Measurements from ENCODE around the gene HOXB1. TPM values are rescaled to one million over a fixed set of nuclear protein-coding genes. Genes with fewer than 3 reads are reported as not detected.

The HOXB1 gene
- total RNA-seq, 1 experiment from 2014 or later: not detected

DNA sequence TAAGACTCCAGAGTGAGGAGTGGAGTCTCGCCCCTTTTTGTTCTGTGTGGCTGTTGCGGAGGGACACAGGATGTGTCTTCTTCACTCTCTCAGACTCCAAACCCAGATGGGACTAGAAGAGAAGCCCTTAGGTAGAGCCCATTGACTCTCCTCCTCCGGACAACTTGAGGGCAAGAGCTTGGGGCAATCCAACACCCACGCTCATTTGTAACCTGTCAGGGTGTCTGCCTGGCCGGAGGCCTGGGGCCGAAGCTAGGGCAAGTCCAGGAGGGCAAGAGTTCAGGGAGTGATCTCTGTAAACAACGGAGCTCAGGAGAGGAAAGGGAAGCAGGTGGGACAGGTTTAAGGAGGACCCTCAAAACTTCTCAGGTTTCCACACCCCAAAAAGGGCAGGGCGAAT lies 1.4 kb upstream of the HOXB1 start:
- in situ Hi-C loops (cut with HindIII; ENCODE audit: low pct_unique_long_range_greater_than_20kb, low sequenced_read_pairs): no loop called here
- no peak for DNase-seq (ENCODE audit: low read depth)

DNA sequence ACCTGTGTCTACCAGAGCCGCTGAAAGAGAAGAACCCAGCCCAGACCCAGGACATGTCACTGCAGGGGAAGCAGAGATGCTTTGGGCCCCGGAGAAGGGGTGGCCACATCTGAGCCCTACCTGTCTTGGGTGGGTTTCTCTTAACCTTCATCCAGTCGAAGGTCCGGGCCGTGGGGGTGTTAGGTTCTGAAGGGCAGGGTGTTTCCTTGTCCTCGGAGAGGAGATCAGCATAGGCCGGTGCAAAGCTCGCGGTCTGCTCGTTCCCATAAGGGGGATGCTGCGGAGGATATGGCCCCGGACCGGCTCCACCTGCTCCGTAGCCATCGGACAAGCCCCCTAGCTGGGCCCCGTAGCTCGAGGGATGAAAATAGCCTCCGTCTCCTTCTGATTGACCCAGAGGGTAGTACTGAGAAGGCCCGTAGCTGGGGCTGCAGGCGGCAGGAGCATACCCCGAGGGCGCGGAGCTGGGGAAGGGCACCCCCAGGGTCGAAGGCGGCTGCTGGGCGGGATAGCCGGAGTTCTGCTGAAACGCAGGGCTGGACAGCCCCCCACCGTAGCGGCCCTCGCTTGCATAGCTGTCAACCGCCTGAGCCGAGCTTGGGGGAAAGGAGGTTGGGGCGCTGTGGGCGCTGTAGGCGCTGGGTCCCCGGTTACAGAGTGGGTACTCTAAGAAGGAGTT lies 464 bp downstream of the HOXB1 start:
- no peak for DNase-seq (ENCODE audit: low read depth)
- in situ Hi-C loops (cut with HindIII; ENCODE audit: low pct_unique_long_range_greater_than_20kb, low sequenced_read_pairs): no loop called here

DNA sequence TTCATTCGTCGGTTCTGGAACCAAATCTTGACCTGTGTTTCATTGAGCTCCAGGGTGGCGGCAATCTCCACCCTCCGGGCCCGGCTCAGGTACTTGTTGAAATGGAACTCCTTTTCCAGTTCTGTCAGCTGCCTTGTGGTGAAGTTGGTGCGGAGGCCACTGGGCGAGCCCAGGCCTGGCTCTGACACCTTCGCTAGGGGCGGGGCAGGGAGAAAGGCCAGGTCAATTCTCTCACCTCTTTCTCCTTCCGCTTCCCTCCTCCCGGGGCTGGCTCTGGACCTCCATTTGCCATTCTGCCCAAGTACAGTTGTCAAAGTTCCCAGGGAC lies 1.2 kb downstream of the HOXB1 start:
- in situ Hi-C loops (cut with HindIII; ENCODE audit: low pct_unique_long_range_greater_than_20kb, low sequenced_read_pairs): no loop called here
- DNase-seq (ENCODE audit: low read depth): no peak

DNA sequence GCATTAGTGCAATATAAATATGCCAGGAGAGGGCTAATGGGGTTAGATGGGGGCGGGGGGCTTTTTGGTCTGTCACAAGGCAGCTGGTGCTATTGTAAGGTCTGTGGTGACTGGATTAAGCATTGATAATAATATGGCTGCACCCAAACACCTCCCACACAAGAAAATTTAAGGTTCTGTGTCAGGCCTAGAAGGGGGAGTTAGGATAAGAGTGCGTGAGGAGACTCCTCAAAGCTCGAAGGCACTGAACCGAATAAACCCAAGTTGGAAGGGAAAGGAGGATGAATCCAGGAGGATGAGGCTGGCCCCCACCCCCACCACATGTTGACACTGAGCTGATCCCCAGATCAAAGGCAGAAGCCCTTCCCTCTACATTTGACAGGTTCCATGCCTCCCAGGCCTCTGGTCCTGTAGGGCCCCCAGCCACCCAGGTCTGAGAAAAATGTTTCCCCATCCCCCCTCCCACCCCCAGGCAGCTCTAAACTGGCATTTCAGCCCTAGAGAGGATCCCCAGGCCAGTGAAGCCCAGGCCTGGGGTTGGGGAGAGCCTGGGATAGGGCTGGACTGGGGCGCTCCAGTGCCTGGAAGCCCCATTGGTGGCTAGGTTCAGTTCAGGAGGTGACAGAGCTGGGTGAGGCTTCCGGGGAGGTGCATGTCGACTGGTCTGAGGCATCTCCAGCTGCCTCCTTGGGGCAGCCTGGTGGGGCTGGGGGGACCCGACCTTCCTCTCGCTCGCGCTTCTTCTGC lies 1.7 kb downstream of the HOXB1 start:
- in situ Hi-C loops (cut with HindIII; ENCODE audit: low pct_unique_long_range_greater_than_20kb, low sequenced_read_pairs): no loop called here
- no peak for DNase-seq (ENCODE audit: low read depth)

DNA sequence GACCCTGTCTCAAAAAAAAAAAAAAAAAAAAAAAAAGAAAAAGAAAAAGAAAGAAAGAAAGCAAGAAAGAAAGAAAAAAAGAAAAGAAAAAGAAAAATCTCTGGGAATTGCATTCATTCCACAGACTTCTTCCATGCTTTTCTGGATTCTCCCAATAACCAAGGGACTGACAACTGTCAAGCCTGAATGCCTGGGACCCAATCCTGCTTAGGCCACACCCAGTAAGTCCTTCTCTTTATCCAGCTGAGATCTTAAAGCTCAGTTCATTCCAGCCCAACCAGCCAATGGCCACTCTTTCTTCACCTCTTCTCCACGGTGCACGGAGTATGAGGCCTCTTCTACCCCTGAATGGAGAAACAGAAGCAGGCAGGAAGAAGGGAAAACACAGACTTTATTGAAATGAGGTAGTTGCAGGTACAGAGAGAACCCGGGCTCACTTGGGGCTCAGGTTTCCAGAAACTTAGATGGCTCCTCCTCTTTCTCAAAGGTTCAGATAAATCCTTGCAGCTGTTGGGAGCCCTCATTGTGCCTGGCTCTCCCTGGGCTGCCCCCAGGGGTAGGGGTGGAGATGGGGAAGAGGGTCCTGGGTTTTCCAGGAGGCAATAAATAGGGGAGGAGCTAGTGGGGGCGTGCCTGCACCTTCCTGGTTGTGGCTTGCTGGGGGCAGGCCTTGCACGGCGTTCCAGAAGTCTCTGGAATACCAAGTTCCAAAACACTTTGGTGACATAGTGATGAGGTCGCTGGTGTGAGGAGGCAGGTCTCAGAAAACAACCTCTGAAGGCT lies 2.5 kb downstream of the HOXB1 start:
- no peak for DNase-seq (ENCODE audit: low read depth)
- in situ Hi-C loops (cut with HindIII; ENCODE audit: low pct_unique_long_range_greater_than_20kb, low sequenced_read_pairs): no loop called here

DNA sequence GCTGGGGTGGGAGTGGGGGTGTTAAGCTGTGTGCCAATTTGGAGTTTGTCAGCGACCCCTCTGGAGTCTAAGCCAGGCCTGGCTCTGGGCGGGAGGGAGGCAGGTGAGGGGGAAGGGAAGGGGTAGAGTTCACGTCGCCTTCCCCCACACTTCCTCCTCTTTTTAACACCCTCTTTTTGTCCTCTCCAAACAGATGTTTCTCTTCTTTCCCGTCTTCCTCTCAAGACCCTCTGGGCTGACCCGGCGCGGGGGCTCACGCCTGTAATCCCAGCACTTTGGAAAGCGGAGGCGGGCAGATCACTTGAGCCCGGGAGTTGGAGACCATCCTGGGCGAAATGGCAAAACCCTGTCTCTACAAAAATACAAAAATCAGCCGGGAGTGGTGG lies 3.3 kb downstream of the HOXB1 start:
- DNase-seq (ENCODE audit: low read depth): no peak
- in situ Hi-C loops (cut with HindIII; ENCODE audit: low pct_unique_long_range_greater_than_20kb, low sequenced_read_pairs): no loop called here

DNA sequence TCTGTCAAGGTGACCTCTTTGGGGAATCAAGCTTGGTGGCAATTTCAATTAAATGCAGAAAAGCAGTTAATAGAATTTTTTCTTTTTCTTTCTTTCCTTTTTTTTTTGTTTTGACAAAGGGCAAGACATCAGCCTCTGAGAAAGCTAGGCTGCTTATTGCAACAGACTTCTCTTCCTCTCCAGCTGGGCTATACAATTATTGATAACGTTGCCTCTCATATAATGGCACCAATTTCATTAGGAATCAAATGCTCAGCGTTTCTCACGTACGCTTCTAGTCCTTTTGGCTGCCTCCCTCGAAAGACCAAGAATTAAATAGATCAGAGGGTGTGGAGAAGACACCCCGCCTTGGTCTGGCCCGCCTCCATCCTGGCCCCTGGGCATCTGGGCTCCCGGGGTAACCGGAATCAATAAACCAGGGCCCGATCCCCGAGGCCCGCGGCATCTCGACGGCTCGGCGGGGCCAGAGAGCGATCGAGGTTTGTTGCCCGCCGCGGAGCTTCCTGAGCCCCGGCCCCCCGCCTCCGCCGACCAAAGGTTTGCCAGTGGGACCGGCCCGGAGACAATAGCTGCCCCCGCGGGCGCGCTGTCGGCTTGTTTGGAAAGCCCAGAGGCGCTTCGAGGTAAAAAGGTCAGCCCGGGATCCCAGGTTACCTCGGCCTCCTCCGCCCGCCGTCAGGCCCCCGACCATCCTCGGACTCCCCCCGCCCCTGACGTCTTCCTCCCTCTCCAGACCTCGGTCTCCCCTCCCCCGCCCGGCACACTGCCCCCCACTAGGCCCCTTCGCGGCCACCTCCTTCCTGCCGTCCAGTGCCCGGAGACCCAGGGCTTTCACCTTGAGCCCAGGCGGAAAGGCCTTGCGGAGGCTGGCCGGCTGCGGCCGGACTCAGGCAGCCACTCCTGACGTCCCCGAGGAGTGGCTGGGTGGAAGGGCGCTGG lies 3.9 kb downstream of the HOXB1 start:
- no peak for DNase-seq (ENCODE audit: low read depth)
- in situ Hi-C loops (cut with HindIII; ENCODE audit: low pct_unique_long_range_greater_than_20kb, low sequenced_read_pairs): no loop called here

DNA sequence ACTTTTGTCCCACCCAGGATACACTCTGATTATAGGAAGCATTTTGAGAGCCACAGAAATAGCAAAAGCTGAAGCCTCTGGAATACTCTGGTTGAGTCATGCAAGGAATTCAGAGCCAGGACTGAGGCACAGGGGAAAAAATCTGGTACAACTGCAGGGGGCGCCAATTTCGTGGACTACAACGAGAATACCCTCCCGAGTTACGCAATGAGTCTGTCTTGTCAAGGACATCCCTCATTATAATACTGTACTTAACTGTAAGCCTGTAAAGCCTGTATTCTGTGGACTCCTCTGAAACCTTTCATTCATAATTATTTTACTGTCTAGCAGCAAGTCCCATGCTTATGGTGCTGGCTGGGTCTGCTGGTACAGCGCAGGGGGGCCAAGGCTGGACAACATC lies 7.8 kb downstream of the HOXB1 start:
- in situ Hi-C loops (cut with HindIII; ENCODE audit: low pct_unique_long_range_greater_than_20kb, low sequenced_read_pairs): no loop called here
- DNase-seq (ENCODE audit: low read depth): no peak

DNA sequence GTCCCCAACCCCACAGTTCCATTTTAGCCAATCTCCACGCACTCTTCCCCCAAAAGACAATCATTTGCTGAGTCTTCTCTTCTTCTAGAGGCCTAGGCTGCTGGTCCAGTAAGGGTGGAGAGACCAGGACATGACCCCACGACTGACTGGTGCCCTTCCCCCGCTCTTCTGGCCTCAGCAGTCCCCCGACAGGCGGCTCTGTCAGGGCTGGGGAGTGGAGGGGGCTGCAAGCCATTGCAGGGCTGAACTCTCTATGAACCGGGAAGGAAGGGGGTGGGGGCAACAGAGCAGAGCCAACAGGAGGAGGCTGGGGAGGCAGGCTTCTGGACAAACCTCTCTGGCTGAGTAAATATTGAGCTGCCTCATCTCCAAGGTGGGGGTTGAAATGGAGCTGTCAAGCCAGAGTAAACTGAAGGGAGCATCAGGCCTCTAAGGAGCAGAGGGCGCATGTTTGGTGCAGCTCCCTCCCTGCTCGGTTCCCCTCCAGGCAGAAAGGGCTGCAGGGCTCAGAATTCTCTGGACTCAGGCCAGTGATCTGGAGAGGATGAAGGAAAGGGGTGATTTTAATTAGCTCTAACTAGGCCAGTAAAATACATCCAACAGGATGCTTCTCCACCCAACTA lies 8.7 kb downstream of the HOXB1 start:
- DNase-seq (ENCODE audit: low read depth): peak; percentile 83
- in situ Hi-C loops (cut with HindIII; ENCODE audit: low pct_unique_long_range_greater_than_20kb, low sequenced_read_pairs): no loop called here

DNA sequence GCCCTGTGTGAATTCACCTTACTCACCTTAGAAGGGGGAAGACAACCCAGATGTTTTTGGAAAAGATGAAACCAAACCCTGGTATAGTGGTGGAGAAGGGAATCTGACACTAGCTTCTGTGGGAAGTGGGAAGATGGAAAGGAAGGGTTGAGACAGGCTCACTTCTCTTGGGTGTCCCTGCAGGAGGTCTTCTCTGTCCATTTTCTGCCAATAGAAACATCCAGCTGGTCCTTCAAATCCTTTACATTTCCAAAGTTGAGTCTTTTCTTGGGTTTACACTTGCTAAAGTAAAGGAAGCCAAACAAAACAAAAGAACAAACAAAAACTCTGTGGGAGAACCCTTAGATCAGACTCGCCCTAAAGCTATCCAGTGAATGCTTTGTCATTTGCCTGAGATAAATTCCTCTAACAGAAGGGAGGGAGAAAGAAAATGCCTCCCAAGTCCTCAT lies 10.2 kb downstream of the HOXB1 start:
- peak; percentile 50 for DNase-seq (ENCODE audit: low read depth)
- in situ Hi-C loops (cut with HindIII; ENCODE audit: low pct_unique_long_range_greater_than_20kb, low sequenced_read_pairs): no loop called here

DNA sequence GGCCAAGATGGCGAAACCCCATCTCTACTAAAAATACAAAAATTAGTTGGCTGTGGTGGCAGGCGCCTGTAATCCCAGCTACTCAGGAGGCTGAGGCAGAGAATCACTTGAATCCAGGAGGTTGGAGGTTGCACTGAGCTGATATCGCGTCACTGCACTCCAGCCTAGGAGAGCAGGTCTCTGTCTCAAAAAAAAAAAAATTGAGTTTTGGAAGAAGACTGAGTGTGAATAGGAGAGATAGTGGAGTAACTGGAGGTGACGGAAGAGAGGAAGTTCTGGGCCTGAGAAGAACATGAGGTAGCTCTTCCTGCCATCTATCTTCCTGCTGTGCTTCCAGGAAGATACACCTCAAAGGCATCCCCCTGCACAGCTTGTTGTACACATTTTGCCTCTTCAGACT lies 11.4 kb downstream of the HOXB1 start:
- in situ Hi-C loops (cut with HindIII; ENCODE audit: low pct_unique_long_range_greater_than_20kb, low sequenced_read_pairs): no loop called here
- no peak for DNase-seq (ENCODE audit: low read depth)

DNA sequence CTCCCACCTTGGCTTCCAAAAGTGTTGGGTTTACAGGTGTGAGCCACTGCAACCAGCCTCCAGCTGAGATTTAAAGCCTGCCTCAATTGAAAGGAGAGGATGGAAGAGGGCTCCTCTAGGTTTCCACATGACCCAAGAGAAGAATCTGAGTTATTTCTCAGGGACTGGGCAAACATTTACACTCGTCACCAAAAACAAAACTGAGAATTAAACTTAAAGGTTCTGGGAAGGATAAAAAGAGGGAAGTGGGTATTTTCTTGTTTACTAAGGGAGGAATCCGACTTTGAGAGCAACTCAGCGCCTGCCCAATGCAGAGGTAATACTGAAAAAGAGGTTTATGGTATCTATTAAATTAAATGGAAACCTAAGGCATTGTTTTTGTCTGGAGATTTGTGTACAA lies 13.3 kb downstream of the HOXB1 start:
- no peak for DNase-seq (ENCODE audit: low read depth)
- in situ Hi-C loops (cut with HindIII; ENCODE audit: low pct_unique_long_range_greater_than_20kb, low sequenced_read_pairs): no loop called here

DNA sequence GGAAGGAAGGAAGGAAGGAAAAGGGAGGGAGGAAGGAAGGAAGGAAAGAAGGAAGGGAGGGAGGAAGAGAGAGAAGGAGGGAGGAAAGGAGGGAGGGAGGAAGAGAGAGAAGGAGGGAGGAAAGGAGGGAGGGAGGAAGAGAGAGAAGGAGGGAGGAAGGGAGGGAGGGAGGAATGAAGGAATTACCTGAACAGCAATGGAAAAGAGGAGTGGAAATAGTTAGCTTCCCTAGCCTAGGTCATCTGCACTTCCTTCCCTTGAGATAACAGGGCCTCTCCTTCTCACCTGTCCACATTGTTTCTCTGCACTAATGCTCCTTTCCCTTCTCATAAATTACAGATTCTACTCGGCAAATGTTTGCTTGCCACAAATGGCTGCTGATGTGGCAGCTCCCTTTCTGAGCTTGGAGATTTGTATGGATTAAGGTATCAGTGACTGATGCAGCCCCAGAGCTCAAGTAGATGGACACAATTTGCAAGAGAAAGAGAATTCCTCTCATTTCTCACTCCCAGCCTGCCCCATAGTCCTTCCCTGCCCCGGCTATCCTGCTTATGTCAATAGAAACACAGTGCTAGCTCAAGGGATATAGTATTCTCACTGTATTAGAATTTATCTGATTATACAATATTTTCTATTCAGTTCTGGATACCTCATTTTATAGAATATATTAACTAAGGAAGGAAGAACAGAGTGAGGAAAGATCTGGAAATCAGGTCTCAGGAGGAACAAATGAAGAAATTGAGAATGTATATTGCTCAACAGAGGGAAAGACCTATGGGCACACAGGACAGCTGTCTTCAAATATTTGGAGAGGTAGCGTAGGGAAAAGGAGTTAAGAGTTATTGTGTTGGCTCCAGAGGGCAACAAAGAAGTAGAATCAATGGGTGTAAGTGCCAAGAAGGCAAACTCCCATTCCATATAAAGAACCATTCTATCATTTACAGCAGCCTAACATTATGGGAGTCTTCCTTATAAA lies 14.6 kb downstream of the HOXB1 start:
- DNase-seq (ENCODE audit: low read depth): no peak
- in situ Hi-C loops (cut with HindIII; ENCODE audit: low pct_unique_long_range_greater_than_20kb, low sequenced_read_pairs): no loop called here

DNA sequence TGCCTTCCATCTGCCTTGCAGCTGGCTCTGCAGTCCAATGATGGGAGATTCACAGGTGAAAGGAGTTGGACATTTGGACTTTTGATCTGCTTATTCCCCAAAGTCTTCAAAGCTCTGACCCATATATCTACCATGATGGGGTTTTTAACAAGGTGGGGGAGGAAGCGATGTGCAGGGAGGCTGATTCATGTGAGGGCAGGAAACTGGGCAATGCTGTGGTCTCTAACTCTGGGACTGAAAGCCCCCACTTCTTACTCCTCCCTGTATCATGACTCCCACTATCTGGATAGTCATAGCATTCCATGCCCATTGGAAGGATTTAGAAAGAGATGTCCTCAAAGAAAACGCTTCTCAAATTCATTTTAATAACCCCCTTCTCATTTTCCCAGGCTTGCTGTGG lies 16.3 kb downstream of the HOXB1 start:
- no peak for DNase-seq (ENCODE audit: low read depth)
- in situ Hi-C loops (cut with HindIII; ENCODE audit: low pct_unique_long_range_greater_than_20kb, low sequenced_read_pairs): no loop called here

DNA sequence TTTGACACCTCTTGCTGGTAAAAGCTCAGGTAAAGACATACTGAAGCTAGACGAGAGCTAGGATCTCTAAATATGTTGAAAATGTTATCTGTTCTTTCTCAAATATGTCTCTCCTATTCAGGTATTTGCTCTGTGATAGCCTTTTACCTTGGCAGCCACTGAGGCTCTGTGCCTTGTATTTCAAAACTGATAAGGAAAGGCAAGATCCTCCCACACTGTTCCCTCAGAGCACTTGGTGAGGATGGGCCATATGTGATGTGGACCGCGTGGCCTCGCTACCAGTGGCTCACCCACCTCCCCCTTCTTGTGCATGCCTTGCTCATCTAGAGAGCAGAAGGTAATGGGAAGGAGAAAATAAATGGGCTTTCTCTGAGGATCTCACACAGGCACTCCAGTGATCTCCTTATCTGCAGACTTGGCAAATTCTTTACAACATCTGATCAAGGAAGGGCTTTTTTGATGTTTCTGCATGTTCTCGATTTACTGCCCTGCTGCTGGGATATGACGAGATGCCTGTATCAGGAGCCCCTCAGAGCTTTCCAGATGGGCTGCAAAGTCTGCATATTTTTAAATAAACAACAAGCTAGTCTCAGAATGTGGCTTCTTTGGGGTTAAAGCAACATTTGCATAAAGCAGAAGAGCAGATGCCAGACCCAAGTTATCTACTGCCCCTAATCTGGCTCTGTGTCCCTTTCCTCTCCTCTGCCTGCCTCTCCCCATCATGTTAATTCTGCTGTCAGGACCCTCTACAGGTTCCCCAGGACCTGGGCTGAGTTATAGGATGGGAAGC lies 16.9 kb downstream of the HOXB1 start:
- DNase-seq (ENCODE audit: low read depth): no peak
- in situ Hi-C loops (cut with HindIII; ENCODE audit: low pct_unique_long_range_greater_than_20kb, low sequenced_read_pairs): no loop called here

DNA sequence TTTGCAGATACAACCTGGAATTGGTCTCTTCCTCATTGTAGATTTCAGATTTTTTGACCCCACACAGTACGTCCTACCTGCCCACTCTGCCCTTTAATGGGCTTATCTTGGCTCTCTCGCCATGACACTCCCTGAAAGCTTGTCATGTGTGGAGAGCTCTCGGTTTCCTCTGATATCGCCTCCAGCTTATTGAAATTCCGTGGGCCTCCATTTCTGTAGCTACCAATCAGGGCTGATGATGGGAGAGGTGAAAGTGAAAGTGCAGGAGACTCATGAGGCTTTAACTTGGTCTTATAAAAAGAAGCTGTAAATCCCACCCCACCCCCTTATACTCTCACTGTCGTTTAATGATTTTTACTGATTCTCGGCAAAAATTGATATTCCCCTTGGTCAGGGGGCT lies 17.7 kb downstream of the HOXB1 start:
- DNase-seq (ENCODE audit: low read depth): no peak
- in situ Hi-C loops (cut with HindIII; ENCODE audit: low pct_unique_long_range_greater_than_20kb, low sequenced_read_pairs): no loop called here

Measured in Caki2 (cell line).